Measurements from ENCODE around the gene GPR107.

- no peak for TF ChIP-seq POLR2A (IDR thresholded peaks at IDR 0.05)
- TF ChIP-seq, protein P1, sequence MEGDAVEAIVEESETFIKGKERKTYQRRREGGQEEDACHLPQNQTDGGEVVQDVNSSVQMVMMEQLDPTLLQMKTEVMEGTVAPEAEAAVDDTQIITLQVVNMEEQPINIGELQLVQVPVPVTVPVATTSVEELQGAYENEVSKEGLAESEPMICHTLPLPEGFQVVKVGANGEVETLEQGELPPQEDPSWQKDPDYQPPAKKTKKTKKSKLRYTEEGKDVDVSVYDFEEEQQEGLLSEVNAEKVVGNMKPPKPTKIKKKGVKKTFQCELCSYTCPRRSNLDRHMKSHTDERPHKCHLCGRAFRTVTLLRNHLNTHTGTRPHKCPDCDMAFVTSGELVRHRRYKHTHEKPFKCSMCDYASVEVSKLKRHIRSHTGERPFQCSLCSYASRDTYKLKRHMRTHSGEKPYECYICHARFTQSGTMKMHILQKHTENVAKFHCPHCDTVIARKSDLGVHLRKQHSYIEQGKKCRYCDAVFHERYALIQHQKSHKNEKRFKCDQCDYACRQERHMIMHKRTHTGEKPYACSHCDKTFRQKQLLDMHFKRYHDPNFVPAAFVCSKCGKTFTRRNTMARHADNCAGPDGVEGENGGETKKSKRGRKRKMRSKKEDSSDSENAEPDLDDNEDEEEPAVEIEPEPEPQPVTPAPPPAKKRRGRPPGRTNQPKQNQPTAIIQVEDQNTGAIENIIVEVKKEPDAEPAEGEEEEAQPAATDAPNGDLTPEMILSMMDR (IDR thresholded peaks at IDR 0.05), result no peak
Observed at GRCh38 chr9:130015353-130016019, 38.2 kb upstream of the GPR107 start.
